ENCODE measurements around the gene NUSAP1.
"Not testable (repeated sequence)": the region's sequence is repeated elsewhere in the genome, so short reads cannot be mapped to it uniquely, and the experiment has no call there.

NUSAP1 gene

DNA sequence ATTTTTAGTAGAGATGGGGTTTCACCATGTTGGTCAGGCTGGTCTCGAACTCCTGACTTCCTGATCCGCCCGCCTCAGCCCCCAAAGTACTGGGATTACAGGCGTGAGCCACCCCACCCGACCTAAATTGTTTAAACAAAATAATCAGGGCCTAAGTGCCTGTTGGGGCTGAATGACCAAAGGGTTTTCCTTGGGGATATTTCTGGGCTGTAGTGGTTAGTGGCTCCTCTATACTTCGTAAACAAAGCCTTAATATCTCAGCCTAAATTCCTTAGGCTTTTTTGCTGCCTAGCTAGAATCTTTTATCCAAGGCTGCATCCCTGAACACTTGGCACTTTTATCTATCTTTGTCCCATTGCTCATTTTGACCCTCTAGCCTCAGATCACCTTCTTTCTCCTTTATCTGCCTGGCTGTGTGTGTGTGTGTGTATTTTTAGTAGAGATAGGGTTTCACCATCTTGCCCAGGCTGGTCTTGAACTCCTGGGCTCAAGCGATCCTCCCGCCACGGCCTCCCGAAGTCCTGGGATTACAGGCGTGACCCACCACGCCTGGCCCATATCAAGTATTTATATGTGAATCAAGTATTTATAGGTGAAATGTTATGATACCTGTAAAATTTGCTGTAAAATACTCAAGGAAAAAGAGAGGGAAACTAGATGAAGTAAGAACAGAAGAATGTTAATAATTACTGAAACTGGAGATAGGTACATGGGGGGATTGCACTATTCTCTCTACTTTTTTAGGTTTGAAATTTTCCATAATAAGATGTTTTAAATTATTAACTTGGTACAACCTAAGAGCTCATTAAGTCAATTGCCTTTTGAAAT is 1.8 kb downstream of the NUSAP1 start:
- DNase-seq, result no peak

GRCh38 chr15:41336549-41336948 is 3.9 kb downstream of the NUSAP1 start:
- DNase-seq, result no peak

DNA sequence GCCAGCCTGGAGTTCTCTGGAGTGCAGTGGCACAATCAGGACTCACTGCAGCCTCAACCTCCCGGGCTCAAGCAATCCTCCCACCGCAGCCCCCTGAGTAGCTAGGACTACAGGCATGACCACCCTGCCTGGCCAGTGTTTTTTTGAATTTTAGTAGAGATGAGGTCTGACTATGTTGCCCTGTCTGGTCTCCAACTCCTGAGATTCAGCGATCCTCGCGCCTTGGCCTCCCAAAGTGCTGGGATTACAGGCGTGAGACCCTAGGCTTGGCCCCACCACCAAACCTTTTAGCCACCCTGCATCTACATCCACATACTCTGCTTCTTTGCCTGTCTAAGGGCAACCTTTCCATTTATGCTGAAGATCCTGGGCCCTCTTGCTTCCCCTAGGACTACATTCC is 4.4 kb downstream of the NUSAP1 start:
- DNase-seq, result no peak

DNA sequence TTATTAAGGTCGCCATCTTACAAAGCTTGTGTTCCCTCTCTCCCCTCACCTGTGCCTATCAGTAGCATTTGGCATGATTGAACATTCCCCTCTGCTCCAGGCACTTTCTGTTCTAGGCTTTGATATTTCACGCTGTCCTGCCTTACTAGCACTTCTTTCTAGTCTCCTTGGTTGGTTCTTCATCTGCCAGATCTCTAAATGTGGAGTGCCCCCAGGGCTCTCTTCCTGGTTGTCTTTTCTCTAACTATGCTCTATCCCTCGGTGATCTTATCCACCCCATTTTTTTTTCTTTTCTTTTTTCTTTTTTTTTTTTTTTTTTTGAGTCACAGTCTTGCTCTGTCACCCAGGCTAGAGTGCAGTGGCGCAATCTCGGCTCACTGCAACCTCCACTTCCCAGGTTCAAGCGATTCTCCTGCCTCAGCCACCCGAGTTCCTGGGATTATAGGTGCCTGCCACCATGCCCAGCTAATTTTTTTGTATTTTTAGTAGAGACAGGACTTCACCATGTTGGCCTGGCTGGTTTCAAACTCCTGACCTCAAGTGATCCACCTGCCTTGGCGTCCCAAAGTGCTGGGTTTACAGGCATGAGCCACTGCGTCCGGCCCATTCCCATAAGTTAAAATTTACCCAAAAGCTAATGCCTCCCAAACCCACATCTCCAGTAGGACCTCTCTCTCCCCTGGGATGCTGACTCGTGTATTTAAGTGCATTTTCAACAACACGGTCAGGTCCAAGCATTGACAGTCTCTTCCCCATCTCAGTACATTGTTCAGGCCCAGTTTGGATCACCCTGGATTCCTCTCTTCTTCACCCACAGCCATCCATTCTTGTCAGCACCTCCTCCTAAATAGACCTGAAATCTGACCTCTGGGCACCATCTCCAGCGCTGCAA is 5.2 kb downstream of the NUSAP1 start:
- DNase-seq, result no peak

GRCh38 chr15:41340189-41340695 is 7.6 kb downstream of the NUSAP1 start:
- DNase-seq, result no peak

DNA sequence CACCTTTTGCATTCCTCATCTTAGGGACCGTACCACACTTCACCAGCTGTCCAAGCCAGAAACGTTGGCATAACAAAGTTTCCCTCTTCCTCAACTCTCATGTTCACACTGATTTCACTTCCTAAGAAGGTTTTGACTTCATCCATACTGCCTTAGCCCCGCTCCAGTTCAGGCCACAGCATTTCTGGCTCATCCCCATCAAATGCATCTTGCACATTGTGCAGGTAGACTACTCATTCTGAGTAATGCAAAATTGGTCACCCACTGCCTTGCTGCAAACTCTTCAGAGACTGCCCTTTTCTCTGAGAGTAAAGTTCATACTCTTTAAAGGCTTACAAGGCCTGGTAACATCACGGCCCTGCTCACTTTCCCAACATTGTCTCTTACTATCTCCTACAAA is 8.8 kb downstream of the NUSAP1 start:
- no peak for DNase-seq

GRCh38 chr15:41347236-41347635 is 14.6 kb downstream of the NUSAP1 start:
- DNase-seq, result no peak

DNA sequence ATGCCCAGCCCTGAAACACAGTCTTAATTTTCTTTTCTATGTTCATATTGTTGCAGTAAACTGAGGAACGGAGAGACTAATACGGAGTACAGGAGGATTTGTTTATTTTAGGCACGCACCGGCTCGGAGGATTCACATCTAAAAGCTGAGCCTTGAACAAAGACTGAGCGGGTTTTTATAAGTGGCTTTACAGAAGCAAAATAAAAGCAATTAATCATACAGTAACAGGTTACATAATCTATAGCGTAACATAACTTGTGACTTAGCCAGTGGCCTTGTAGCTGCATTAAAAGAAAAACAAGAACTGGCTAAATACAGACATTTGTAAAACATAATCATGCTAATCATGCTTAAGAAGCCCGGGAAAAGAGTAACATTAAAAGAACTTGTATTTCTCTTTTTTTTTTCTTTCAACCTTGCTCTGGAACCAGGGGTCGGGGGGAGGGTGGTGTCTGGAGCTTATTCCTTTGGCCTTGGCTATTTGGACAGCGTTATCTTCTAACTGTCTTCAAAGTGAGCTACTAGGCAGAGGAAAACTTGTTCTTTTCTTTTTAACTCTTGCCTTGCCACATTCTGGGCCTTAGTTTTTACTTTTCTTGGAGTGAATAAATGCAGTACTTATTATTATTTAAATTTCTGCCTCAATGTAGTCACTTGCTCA is 17.5 kb downstream of the NUSAP1 start:
- no peak for DNase-seq

DNA sequence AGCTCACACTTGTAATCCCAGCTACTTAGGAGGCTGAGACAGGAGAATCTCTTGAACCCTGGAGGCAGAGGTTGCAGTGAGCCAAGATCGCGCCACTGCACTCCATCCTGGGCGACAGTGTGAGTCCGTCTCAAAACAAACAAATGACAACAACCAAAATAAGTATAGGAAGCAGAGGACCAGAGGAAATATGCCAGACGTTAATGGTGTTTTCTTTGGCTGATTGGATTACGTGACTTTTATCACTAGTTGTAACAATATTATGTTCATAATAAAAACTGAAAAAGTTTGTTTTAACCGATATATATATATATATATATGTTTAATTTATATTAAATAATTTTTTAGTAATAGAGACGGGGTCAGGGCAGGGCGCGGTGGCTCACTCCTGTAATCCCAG is 21.7 kb downstream of the NUSAP1 start:
- no peak for DNase-seq

- DNase-seq, result no peak
Observed at GRCh38 chr15:41367418-41367817, 34.7 kb downstream of the NUSAP1 start.

DNA sequence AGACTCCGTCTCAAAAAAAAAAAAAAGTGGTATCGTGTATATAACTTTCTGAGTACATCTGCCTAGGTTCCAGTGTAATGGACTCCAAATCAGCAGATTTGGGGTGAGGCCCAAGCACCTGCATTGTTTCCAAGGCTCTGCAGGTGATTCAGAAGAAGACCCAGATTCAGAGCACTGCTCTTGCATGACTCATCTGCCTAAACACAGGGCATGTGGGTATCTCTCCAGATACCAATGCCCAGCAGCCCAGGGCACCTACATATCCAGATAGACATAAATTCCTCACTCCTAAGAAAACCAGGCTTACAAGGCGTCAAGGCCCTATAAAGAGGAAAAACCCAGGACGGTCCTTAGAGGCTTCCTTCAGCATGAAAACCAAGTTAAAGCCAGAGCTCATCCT is 45.3 kb downstream of the NUSAP1 start:
- no peak for DNase-seq

DNA sequence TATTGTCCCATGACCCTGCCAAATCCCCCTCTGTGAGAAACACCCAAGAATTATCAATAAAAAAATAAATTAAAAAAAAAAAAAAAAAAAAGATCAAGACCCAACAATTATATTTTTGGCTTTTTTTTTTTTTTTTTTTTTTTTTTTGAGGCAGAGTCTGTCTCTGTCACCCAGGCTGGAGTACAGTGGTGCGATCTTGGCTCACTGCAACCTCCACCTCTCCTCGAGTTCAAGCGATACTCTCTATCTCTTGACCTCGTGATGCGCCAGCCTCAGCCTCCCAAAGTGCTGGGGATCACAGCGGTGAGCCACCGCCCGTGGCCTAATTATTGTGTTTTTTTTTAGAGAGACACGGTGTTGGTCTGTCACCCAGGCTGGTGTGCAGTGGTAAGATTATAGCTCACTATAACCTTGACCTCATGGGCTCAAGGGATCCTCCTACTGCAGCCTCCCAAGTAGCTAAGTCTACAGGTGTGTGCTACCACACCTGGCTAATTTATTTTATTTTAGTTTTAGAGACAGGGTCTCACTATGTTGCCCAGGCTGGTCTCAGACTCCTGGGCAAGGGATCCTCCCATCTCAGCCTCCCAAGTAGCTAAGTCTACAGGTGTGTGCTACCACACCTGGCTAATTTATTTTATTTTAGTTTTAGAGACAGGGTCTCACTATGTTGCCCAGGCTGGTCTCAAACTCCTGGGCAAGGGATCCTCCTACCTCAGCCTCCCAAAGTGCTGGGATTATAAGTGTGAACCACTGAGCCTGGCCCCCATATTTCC is 51.5 kb downstream of the NUSAP1 start:
- DNase-seq, result not testable (repeated sequence)

- no peak for DNase-seq
Observed at GRCh38 chr15:41387646-41388045, 55.0 kb downstream of the NUSAP1 start.

GRCh38 chr15:41392659-41393058 is 60.0 kb downstream of the NUSAP1 start:
- no peak for DNase-seq

- no peak for DNase-seq
Observed at GRCh38 chr15:41394924-41395323, 62.2 kb downstream of the NUSAP1 start.

DNA sequence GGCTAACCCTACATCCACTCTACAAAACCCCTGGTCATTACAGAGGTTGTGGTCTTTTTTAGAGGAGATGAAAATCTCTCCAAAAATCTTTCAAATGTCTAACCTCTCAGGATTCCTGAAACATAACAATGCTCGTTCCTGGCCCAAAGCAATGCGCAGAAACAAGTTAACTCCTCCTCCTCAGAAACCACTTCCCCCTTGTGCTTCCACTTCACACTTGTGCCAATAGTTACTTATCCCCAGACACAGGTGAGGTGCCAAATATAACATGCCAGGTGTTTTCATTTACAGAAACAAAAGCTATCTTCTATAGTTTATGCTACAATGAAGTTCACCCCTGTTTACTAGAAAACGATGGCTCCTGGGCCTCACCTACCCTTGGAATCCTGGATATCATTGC is 63.4 kb downstream of the NUSAP1 start:
- no peak for DNase-seq

GRCh38 chr15:41401904-41402267 is 69.2 kb downstream of the NUSAP1 start:
- DNase-seq, result no peak

DNA sequence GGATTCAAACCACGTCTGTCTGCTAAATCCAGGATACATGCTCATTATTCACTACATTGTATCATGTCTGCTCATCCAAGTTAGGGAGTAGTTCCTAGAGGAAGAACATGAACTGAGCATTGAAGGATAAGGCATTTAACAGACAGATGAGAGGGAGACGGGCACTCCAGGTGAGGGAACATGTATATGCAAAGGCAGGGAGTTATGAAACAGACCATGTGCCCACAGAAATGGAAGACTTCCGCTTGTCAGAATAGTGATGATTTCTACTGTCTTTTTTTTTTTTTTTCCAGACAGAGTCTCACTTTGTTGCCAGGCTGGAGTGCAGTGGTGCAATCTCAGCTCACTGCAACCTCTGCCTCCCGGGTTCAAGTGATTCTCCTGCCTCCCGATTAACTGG is 74.7 kb downstream of the NUSAP1 start:
- no peak for DNase-seq

- no peak for DNase-seq
Observed at GRCh38 chr15:41408234-41408641, 75.6 kb downstream of the NUSAP1 start.

GRCh38 chr15:41411031-41411430 is 78.3 kb downstream of the NUSAP1 start:
- no peak for DNase-seq

DNA sequence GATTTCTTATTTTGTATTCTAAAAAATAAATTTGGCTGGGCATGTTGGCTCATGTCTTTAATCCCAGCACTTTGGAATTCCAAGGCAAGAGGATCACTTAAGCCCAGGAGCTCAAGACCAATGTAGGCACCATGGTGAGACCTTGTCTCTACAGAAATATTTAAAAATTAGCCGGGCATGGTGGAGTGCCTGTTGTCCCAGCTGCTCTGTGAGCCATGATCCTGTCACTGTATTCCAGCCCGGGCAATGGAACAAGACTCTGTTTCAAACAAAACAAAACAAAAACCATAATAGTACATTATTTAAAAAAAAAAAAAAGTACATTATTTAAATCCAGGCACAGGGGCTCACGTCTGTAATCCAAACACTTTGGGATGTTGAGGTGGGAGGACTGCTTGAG is 78.8 kb downstream of the NUSAP1 start:
- DNase-seq, result no peak

GRCh38 chr15:41416128-41416741 is 83.6 kb downstream of the NUSAP1 start:
- no peak for DNase-seq
